ENCODE measurements around the gene SPAG16. TPM values are rescaled to one million over a fixed set of nuclear protein-coding genes. Genes with fewer than 3 reads are reported as not detected.

SPAG16 gene
- total and polyA plus RNA-seq, 12 donors: 8.4 to 28.3 (median 19.1) TPM

- H3K36me3 ChIP-seq: no peaks in the 10 kb centered on the region
- H3K4me3 ChIP-seq: no peak overlapping the region
- intact Hi-C loops (cut with DNase I): no loop called here
- ATAC-seq (no peak), DNase-seq (no peak)
- no peaks in the 10 kb centered on the region for H3K9me3 ChIP-seq
- H3K27ac ChIP-seq: no peak overlapping the region
- no peak for TF ChIP-seq CTCF (IDR thresholded peaks at IDR 0.05)
- 85 to 88% methylated on average over 1 of the region's 1 CpG for WGBS, 2 donors
- H3K4me1 ChIP-seq: no peaks in the 10 kb centered on the region
- H3K27me3 ChIP-seq: no peaks in the 10 kb centered on the region
Observed at GRCh38 chr2:214395040-214395439, 1110.8 kb downstream of the SPAG16 start.

GRCh38 chr2:214401580-214401979 lies 1117.3 kb downstream of the SPAG16 start:
- WGBS, 2 donors: 69 to 78% methylated on average over 2 of the region's 2 CpGs
- no peak for ATAC-seq
- no peaks in the 10 kb centered on the region for H3K27me3 ChIP-seq
- TF ChIP-seq CTCF (IDR thresholded peaks at IDR 0.05): no peak
- no peak overlapping the region for H3K27ac ChIP-seq
- no peak overlapping the region for H3K4me3 ChIP-seq
- no peaks in the 10 kb centered on the region for H3K4me1 ChIP-seq
- intact Hi-C loops (cut with DNase I): no loop called here
- H3K9me3 ChIP-seq: no peaks in the 10 kb centered on the region
- DNase-seq: no peak
- no peaks in the 10 kb centered on the region for H3K36me3 ChIP-seq

GRCh38 chr2:214410128-214410775 lies 1126.0 kb downstream of the SPAG16 start:
- no peak for TF ChIP-seq CTCF (IDR thresholded peaks at IDR 0.05)
- H3K36me3 ChIP-seq: no peaks in the 10 kb centered on the region
- H3K27me3 ChIP-seq: no peaks in the 10 kb centered on the region
- no peaks in the 10 kb centered on the region for H3K4me1 ChIP-seq
- DNase-seq (no peak), ATAC-seq (no peak)
- no peak overlapping the region for H3K27ac ChIP-seq
- no peaks in the 10 kb centered on the region for H3K9me3 ChIP-seq
- intact Hi-C loops (cut with DNase I): no loop called here
- WGBS, 2 donors: 39 to 45% methylated on average over 13 of the region's 13 CpGs
- H3K4me3 ChIP-seq: no peak overlapping the region

- 8 to 11% methylated on average over 19 of the region's 19 CpGs for WGBS, 2 donors
- no peak for TF ChIP-seq CTCF (IDR thresholded peaks at IDR 0.05)
- Histone ChIP-seq H3K4me3 (no peak within 1 kb of the TSS), H3K9me3 (no peaks in the 10 kb centered on the region), H3K36me3 (no peaks in the 10 kb centered on the region), H3K27ac (no peak within 1 kb of the TSS), H3K4me1 (no peaks in the 10 kb centered on the region), H3K27me3 (no peaks in the 10 kb centered on the region)
- intact Hi-C loops (cut with DNase I): no loop called here
- ATAC-seq (peak in 6 of 8 donors; percentile 49 to 85 (median 71)), DNase-seq (peak; percentile 60 to 72)
Observed at GRCh38 chr2:214410918-214411554, 1126.8 kb downstream of the SPAG16 start, which contains the start of gene VWC2L. Gene VWC2L, plus strand, starts transcription at chr2:214411054. Its CDS starts 3,140 bp downstream, at chr2:214414194.

All from heart right ventricle (tissue), 16 donors.